ENCODE measurements around the gene SIAH3. TPM values are rescaled to one million over a fixed set of nuclear protein-coding genes. Genes with fewer than 3 reads are reported as not detected.

SIAH3 gene
- total RNA-seq (under 1 TPM in 1 of 2 donors, not detected in 1; under 0.01 TPM), polyA plus RNA-seq (not detected)

- H3K4me1 ChIP-seq (ENCODE audit: control insufficient read depth in 4 of 4, insufficient read depth in 4 of 4, low read length in 3 of 4), result peaks cover 0 to 13% (median 6%) of the 10 kb centered on the region in 4 donors
- no peak for DNase-seq (ENCODE audit: low spot score)
- TF ChIP-seq EGR1 (IDR thresholded peaks at IDR 0.05; ENCODE audit: low read depth in 2 of 2), result no peak
- no peak for TF ChIP-seq SP1 (IDR thresholded peaks at IDR 0.05)
- no peak for TF ChIP-seq GABPA (IDR thresholded peaks at IDR 0.05 in 1 of 2, conservative IDR thresholded peaks at IDR 0.05 in 1 of 2)
- TF ChIP-seq TAF1 (conservative IDR thresholded peaks at IDR 0.05), result no peak
- TF ChIP-seq FOXA2 (IDR thresholded peaks at IDR 0.05), result no peak
- H3K9ac ChIP-seq (ENCODE audit: low read depth in 1 of 2, low read length in 2 of 2), result no peak within 1 kb of the TSS
- no peak within 1 kb of the TSS for H3K27ac ChIP-seq (ENCODE audit: low read depth in 1 of 2, low read length in 2 of 2)
- peaks cover 0 to 27% (median 3%) of the 10 kb centered on the region in 4 donors for H3K27me3 ChIP-seq (ENCODE audit: control insufficient read depth in 4 of 4, insufficient read depth in 4 of 4, low read length in 3 of 4)
- H3K4me3 ChIP-seq (ENCODE audit: low read depth in 1 of 3, low read length in 3 of 3), result no peak within 1 kb of the TSS
- 7% methylated on average over 35 of the region's 35 CpGs for WGBS
- peaks cover 0 to 16% (median 2%) of the 10 kb centered on the region in 4 donors for H3K9me3 ChIP-seq (ENCODE audit: control insufficient read depth in 4 of 4, low read length in 3 of 4)
- no peaks in the 10 kb centered on the region for H3K36me3 ChIP-seq (ENCODE audit: control insufficient read depth in 4 of 4, insufficient read depth in 3 of 4, low read depth in 1 of 4, low read length in 3 of 4)
Measured at GRCh38 chr13:45851171-45851921, at the start of gene SIAH3. SIAH3 (minus strand) TSS chr13:45851753; CDS start chr13:45851629, 124 bp downstream.

GRCh38 chr13:45899406-45899805 lies 47.9 kb upstream of the SIAH3 start:
- WGBS, result 56% methylated on average over 3 of the region's 3 CpGs
- no peaks in the 10 kb centered on the region for H3K4me1 ChIP-seq (ENCODE audit: control insufficient read depth in 4 of 4, insufficient read depth in 4 of 4, low read length in 3 of 4)
- TF ChIP-seq EGR1 (IDR thresholded peaks at IDR 0.05; ENCODE audit: low read depth in 2 of 2), result no peak
- TF ChIP-seq TAF1 (conservative IDR thresholded peaks at IDR 0.05), result no peak
- TF ChIP-seq SP1 (IDR thresholded peaks at IDR 0.05), result no peak
- TF ChIP-seq, protein P1, sequence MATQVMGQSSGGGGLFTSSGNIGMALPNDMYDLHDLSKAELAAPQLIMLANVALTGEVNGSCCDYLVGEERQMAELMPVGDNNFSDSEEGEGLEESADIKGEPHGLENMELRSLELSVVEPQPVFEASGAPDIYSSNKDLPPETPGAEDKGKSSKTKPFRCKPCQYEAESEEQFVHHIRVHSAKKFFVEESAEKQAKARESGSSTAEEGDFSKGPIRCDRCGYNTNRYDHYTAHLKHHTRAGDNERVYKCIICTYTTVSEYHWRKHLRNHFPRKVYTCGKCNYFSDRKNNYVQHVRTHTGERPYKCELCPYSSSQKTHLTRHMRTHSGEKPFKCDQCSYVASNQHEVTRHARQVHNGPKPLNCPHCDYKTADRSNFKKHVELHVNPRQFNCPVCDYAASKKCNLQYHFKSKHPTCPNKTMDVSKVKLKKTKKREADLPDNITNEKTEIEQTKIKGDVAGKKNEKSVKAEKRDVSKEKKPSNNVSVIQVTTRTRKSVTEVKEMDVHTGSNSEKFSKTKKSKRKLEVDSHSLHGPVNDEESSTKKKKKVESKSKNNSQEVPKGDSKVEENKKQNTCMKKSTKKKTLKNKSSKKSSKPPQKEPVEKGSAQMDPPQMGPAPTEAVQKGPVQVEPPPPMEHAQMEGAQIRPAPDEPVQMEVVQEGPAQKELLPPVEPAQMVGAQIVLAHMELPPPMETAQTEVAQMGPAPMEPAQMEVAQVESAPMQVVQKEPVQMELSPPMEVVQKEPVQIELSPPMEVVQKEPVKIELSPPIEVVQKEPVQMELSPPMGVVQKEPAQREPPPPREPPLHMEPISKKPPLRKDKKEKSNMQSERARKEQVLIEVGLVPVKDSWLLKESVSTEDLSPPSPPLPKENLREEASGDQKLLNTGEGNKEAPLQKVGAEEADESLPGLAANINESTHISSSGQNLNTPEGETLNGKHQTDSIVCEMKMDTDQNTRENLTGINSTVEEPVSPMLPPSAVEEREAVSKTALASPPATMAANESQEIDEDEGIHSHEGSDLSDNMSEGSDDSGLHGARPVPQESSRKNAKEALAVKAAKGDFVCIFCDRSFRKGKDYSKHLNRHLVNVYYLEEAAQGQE (IDR thresholded peaks at IDR 0.05), result no peak
- TF ChIP-seq CTCF (IDR thresholded peaks at IDR 0.05; ENCODE audit: low read depth, low read length, missing input control), result no peak
- TF ChIP-seq MAX (IDR thresholded peaks at IDR 0.05), result no peak
- no peak for TF ChIP-seq NR2F2 (IDR thresholded peaks at IDR 0.05)
- TF ChIP-seq RAD21 (IDR thresholded peaks at IDR 0.05), result no peak
- no peak for TF ChIP-seq JUND (IDR thresholded peaks at IDR 0.05)
- no peak for TF ChIP-seq ATF3 (IDR thresholded peaks at IDR 0.05)
- H3K9ac ChIP-seq (ENCODE audit: low read depth in 1 of 2, low read length in 2 of 2), result no peak overlapping the region
- H3K9me3 ChIP-seq (ENCODE audit: control insufficient read depth in 4 of 4, low read length in 3 of 4), result no peaks in the 10 kb centered on the region
- peaks cover 0 to 3% (median 0%) of the 10 kb centered on the region in 4 donors for H3K27me3 ChIP-seq (ENCODE audit: control insufficient read depth in 4 of 4, insufficient read depth in 4 of 4, low read length in 3 of 4)
- H3K36me3 ChIP-seq (ENCODE audit: control insufficient read depth in 4 of 4, insufficient read depth in 3 of 4, low read depth in 1 of 4, low read length in 3 of 4), result no peaks in the 10 kb centered on the region
- H3K27ac ChIP-seq (ENCODE audit: low read depth in 1 of 2, low read length in 2 of 2), result no peak overlapping the region
- no peak overlapping the region for H3K4me3 ChIP-seq (ENCODE audit: low read depth in 1 of 3, low read length in 3 of 3)
- DNase-seq (ENCODE audit: low spot score), result no peak

All from liver (tissue), 9 donors.